NCI-H69 (cell line): Measurements from ENCODE around the gene MYO9A.
"Not testable (repeated sequence)": the region's sequence is repeated elsewhere in the genome, so short reads cannot be mapped to it uniquely, and the experiment has no call there.

Experiments used
- DNase-seq: peaks from one replicate; lab custom pipeline; 2025; lab: John Stamatoyannopoulos, UW

The MYO9A gene

DNA sequence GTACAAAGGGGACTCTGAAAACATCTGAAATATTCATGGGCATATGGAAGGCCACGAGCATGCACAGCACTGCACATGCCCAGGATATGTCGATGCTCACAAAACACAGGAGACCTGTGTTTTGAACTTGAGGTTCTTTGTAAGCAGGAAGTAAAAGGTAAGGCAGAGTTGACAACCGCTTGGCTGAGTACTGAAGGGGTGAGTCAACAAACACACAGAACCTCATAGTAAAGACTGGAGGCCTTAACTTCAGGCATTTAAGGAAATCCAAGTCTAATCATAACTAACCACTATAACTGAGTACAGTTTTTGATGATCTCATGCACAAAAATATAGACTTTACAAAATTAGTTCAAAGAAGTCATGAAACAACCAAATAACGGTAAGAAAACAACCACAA is 80.6 kb downstream of the MYO9A start:
- DNase-seq = no peak

DNA sequence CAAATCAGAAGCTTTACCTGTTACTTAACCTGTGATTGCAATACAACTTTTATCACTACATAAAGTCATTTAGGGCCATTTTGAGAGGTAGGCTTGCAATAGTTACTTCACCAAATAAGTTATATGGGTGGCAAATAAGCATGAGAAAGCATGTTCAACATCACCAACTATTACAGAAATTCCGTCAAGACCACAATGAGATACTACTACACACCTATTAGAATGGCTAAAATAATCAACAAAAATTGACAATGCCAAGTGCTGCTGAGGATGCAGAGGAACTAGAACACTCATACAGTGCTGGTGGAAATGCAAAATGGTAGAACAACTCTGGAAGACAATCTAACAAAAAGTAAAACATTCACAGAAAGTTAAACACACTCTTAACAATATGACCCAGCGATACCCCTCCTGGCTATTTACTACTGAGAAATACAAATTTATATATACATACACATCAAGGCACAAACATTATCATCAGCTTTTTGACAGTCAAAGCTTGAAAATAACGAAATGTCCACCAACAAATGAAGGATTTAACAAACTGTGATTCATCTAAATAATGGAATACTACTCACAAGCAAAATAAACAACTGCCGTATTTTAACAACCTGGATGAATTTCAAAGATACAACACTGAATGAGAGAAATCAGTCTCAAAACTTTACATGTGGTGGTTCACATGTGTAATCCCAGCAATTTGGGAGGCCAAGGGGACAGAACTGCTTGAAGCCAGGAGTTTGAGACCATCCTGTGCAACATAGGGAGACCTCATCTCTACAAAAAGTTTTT is 82.9 kb downstream of the MYO9A start:
- DNase-seq = no peak

- DNase-seq = no peak
Observed at GRCh38 chr15:72034351-72034750, 83.6 kb downstream of the MYO9A start.

DNA sequence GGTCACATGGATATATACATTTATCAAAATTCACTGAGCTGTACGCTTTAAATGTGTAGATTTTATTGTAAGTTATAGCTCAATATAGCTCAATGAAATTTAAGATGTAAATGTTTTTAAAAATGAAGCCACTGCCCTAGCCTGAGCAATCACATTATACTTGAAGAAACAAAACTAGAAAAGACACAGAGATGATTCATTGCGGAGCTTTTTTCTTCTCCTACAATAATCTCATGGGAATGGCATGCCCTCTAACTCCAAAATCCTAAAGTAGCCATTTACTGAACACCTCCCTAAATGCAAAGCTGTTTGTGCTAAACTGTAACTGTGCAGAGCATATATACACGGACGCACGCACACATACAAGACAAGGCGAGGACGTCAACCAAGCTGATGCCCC is 84.2 kb downstream of the MYO9A start:
- no peak for DNase-seq

GRCh38 chr15:72033285-72033684 is 84.7 kb downstream of the MYO9A start:
- DNase-seq = no peak

- no peak for DNase-seq
Observed at GRCh38 chr15:72021604-72022003, 96.3 kb downstream of the MYO9A start.

GRCh38 chr15:72020799-72021198 is 97.2 kb downstream of the MYO9A start:
- no peak for DNase-seq

- not testable (repeated sequence) for DNase-seq
Observed at GRCh38 chr15:72014555-72014954, 103.4 kb downstream of the MYO9A start.

DNA sequence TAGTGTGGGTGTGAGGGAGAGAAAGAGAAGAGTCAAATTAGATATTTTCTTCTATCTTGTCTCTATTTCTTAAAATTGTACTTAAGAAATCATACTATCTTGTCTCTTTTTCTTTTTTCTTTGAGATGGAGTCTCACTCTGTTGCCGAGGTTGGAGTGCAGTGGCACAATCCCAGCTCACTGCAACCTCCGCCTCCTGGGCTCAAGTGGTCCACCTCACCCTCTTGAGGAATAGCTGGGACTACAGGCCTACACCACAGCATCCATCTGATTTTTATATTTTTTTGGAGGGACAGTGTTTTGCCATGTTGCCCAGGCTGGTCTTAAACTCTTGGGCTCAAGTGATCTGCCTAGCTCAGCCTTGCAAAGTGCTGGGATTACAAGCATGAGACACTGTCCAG is 104.2 kb downstream of the MYO9A start:
- no peak for DNase-seq

- no peak for DNase-seq
Observed at GRCh38 chr15:72011302-72011942, 106.5 kb downstream of the MYO9A start.

GRCh38 chr15:72009222-72009621 is 108.7 kb downstream of the MYO9A start:
- DNase-seq = peak; percentile 0

DNA sequence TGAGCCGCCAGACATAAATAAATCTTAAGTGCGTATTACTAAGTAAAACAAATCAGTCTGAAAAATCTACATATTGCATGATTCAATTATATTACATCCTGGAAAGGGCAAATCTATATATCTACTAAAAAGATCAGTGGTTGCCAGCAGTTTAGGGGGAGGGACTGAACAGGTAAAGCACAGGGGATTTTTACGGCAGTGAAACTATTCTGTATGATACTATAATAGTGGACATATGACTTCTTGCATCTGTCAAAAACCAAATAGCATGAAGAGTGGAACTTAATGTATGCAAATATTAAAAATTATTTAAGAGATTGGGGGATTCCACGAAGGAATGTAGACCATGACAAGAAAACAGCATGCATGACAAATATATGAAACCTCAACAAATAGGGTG is 111.6 kb downstream of the MYO9A start:
- no peak for DNase-seq

- DNase-seq = peak; percentile 21
Observed at GRCh38 chr15:72005483-72005882, 112.5 kb downstream of the MYO9A start.

- DNase-seq = no peak
Observed at GRCh38 chr15:71999807-72000206, 118.1 kb downstream of the MYO9A start.

GRCh38 chr15:71998717-71999116 is 119.2 kb downstream of the MYO9A start:
- not testable (repeated sequence) for DNase-seq

DNA sequence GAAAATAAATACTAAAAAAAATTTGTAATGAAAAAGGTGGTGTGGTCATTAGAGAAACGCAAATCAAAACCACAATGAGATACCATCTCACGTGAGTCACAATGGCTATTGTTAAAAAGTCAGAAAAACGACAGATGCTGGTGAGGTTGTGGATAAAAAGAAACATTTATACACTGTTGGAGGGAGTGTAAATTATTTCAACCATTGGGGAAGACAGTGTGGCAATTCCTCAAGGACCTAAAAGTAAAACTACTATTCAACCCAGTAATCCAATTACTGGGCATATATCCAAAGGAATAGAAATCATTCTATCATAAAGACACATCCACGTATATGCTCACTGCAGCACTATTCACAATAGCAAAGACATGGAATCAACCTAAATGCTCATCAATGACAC is 120.3 kb downstream of the MYO9A start:
- DNase-seq = no peak

DNA sequence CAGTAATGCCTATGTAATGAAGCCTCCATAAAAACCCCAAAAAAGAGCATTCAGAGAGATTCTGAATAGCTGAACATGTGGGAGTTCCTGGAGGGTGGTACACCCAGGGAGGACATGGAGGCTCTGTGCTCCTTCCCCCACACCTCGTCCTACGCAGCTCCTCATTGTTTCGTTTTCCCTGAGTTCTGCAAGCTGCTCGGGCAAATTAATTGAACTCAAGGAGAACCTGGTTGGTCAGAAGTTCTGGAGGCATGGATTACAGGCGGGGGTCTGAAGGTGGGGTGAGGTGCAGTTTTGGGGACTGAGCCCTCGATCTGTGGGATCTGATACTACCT is 142.2 kb downstream of the MYO9A start:
- DNase-seq = no peak

- no peak for DNase-seq
Observed at GRCh38 chr15:71974211-71974610, 143.7 kb downstream of the MYO9A start.

- no peak for DNase-seq
Observed at GRCh38 chr15:71973366-71973765, 144.6 kb downstream of the MYO9A start.

GRCh38 chr15:71971905-71972304 is 146.0 kb downstream of the MYO9A start:
- DNase-seq = no peak

DNA sequence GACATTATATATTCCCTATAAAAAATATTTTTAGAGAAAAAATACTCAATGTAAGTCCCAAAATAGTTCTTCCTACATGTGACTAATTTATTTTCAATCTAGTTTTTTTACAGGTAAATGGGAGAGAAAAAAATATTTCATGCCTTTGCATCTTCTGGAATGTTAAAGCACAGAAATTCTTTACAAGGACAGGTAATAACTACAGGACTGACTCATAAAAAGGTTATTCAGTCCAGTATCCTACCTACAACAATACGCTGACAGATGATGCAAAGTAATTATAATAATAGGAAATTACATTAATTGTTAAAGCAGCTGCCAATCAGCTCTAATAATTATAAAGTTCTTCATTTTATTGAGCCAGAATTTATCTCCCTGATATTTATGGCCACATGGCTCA is 147.5 kb downstream of the MYO9A start:
- no peak for DNase-seq

GRCh38 chr15:71962537-71962936 is 155.4 kb downstream of the MYO9A start:
- peak; percentile 26 for DNase-seq

- no peak for DNase-seq
Observed at GRCh38 chr15:71957026-71957425, 160.9 kb downstream of the MYO9A start.

DNA sequence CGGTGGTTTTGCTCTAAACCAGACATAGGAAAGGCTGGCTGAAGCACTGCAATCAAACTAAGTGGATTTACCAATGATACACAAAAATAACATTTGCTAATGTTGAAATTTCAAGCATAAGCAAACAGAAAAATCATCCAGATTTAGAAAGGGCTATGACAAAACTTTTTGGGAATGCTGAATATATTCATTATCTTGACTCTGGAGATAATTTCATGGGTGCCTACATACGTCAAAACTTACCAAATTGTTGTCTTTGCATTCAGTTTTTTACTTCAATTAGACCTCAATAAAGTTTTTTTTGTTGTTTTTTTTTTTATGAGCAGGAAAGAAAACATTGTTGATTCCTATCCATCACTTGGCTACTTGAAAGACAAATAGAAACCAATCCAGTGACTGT is 166.8 kb downstream of the MYO9A start:
- no peak for DNase-seq
